ENCODE measurements around the gene EFCAB3. TPM values are rescaled to one million over a fixed set of nuclear protein-coding genes. Genes with fewer than 3 reads are reported as not detected.
"Not testable (repeated sequence)": the region's sequence is repeated elsewhere in the genome, so short reads cannot be mapped to it uniquely, and the experiment has no call there.

EFCAB3 gene
- total RNA-seq, 1 donor from 2014 or later = not detected

DNA sequence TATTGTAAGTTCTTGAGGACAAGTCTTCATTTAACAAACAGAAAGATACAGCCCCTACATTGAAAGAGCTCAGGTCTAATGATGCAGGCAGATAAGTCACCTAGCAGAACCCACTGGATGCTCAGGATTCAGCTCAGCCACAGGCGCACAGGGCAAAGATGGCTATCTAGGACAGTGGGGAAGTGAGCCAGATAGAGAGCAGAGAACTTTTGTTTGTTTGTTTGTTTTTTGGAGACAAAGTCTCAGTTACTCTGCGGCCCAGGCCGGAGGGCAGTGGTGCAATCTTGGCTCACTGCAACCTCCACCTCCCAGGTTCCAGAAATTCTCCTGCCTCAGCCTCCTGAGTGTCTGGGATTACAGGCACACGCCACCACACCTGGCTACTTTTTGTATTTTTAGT lies 63.7 kb downstream of the EFCAB3 start:
- H3K4me2 ChIP-seq = no peak overlapping the region
- peaks cover 4% of the 10 kb centered on the region for H3K36me3 ChIP-seq
- H4K20me1 ChIP-seq (ENCODE audit: low read depth) = no peaks in the 10 kb centered on the region
- TF ChIP-seq EZH2phosphoT487 (IDR thresholded peaks at IDR 0.05) (no peak), EZH2 (IDR thresholded peaks at IDR 0.05) (no peak)
- TF ChIP-seq, protein P1, sequence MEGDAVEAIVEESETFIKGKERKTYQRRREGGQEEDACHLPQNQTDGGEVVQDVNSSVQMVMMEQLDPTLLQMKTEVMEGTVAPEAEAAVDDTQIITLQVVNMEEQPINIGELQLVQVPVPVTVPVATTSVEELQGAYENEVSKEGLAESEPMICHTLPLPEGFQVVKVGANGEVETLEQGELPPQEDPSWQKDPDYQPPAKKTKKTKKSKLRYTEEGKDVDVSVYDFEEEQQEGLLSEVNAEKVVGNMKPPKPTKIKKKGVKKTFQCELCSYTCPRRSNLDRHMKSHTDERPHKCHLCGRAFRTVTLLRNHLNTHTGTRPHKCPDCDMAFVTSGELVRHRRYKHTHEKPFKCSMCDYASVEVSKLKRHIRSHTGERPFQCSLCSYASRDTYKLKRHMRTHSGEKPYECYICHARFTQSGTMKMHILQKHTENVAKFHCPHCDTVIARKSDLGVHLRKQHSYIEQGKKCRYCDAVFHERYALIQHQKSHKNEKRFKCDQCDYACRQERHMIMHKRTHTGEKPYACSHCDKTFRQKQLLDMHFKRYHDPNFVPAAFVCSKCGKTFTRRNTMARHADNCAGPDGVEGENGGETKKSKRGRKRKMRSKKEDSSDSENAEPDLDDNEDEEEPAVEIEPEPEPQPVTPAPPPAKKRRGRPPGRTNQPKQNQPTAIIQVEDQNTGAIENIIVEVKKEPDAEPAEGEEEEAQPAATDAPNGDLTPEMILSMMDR (IDR thresholded peaks at IDR 0.05) = no peak
- H3K4me3 ChIP-seq = no peak overlapping the region
- H3K9ac ChIP-seq = no peak overlapping the region
- no peak for DNase-seq (ENCODE audit: low spot score)
- no peaks in the 10 kb centered on the region for H3K4me1 Mint-ChIP-seq
- H3K27ac Mint-ChIP-seq = no peak overlapping the region
- no peak overlapping the region for H3K4me3 Mint-ChIP-seq
- no peaks in the 10 kb centered on the region for H3K4me1 ChIP-seq
- no peaks in the 10 kb centered on the region for H3K9me3 ChIP-seq (ENCODE audit: low read depth)
- no peaks in the 10 kb centered on the region for H3K27me3 Mint-ChIP-seq (ENCODE audit: insufficient read depth, low read depth)
- H3K79me2 ChIP-seq (ENCODE audit: low read depth) = no peaks in the 10 kb centered on the region
- H3F3A ChIP-seq (ENCODE audit: low read depth) = no peaks in the 10 kb centered on the region
- H2AFZ ChIP-seq (replicated peaks) = no peak overlapping the region
- no peaks in the 10 kb centered on the region for H3K27me3 ChIP-seq
- H3K36me3 Mint-ChIP-seq = peaks cover 23% of the 10 kb centered on the region
- no peak overlapping the region for H3K27ac ChIP-seq
- H3K9me3 Mint-ChIP-seq = no peaks in the 10 kb centered on the region

DNA sequence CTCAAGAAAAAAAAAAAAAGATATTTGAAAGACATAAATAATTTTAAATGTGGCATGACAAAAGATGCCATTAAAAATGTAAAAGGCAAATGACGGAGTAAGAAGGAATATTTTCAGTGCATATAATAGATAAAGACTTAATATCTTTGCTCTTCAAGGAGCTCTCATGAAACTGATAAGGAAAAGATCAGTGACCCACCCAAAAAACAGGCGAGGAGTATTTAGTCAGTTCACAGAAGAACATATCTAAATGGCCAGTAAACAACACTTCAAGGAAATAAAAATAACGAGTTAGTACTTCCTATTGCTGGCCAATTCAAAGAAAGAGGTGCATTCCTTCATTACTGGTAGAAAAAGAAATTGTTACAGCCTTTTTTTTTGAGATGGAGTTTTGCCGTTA lies 65.4 kb downstream of the EFCAB3 start:
- H3K27ac Mint-ChIP-seq; H3K27me3 ChIP-seq; H3K36me3 ChIP-seq; H3K4me3 ChIP-seq; H3K27ac ChIP-seq; H3K4me1 ChIP-seq; H3F3A ChIP-seq (ENCODE audit: low read depth); H3K9ac ChIP-seq; H2AFZ ChIP-seq (replicated peaks); H3K9me3 Mint-ChIP-seq; H3K4me3 Mint-ChIP-seq; H3K4me2 ChIP-seq; DNase-seq (ENCODE audit: low spot score); H3K4me1 Mint-ChIP-seq; H3K27me3 Mint-ChIP-seq (ENCODE audit: insufficient read depth, low read depth); H4K20me1 ChIP-seq (ENCODE audit: low read depth); H3K9me3 ChIP-seq (ENCODE audit: low read depth); H3K79me2 ChIP-seq (ENCODE audit: low read depth): not testable (repeated sequence)
- peaks cover 19% of the 10 kb centered on the region for H3K36me3 Mint-ChIP-seq

DNA sequence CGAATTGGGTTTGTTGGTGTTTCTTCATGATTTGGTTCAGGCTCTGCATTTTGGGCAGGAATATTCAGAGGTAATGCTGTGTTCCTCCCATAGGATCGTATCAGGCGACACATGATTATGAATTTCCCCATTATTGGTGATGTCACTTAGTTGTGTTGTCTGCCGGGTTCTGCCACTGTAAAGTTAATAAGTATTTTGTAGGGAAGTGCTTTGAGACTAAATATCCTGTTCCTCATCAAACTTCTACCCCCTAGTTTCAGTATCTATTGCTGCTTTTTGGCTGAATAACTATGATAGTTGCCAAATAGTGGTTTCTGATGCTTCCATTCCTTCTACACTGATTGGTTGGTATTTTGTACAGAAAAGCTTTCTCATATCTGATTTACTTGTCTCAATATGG lies 71.8 kb downstream of the EFCAB3 start:
- H3K9me3 Mint-ChIP-seq; H3K4me1 Mint-ChIP-seq; H3K36me3 ChIP-seq; H3K4me1 ChIP-seq; H4K20me1 ChIP-seq (ENCODE audit: low read depth); H3K9me3 ChIP-seq (ENCODE audit: low read depth); H3K9ac ChIP-seq; H2AFZ ChIP-seq (replicated peaks); H3K4me3 Mint-ChIP-seq; H3K4me2 ChIP-seq; H3F3A ChIP-seq (ENCODE audit: low read depth); H3K27ac ChIP-seq; H3K79me2 ChIP-seq (ENCODE audit: low read depth); H3K27me3 ChIP-seq; H3K4me3 ChIP-seq; H3K27ac Mint-ChIP-seq; DNase-seq (ENCODE audit: low spot score); H3K27me3 Mint-ChIP-seq (ENCODE audit: insufficient read depth, low read depth): not testable (repeated sequence)
- peaks cover 14% of the 10 kb centered on the region for H3K36me3 Mint-ChIP-seq

DNA sequence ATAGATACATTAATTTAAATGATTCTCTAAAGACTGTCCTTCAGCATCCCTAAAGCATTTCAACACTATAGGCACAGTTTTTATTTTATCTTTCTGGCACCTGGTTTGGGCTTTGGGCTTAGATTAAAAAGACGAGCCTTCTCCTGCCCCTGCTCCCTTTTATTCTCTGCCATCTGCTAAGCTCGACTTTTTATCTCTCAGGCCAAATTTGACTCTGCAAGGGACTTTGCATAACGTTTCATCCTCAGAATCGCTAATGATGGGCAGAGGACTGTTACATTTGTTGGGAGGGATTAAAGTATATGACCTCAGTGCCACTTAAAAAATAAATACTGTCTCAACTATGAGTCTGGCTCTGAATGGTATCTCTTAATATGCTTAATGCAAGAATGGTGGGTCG lies 72.7 kb downstream of the EFCAB3 start:
- H3K36me3 ChIP-seq; H2AFZ ChIP-seq (replicated peaks); H3K9me3 Mint-ChIP-seq; H3K4me2 ChIP-seq; H3K9ac ChIP-seq; DNase-seq (ENCODE audit: low spot score); H3K36me3 Mint-ChIP-seq; H3K79me2 ChIP-seq (ENCODE audit: low read depth); H3K4me3 Mint-ChIP-seq; H3K27ac ChIP-seq; H3K9me3 ChIP-seq (ENCODE audit: low read depth); H3K27me3 Mint-ChIP-seq (ENCODE audit: insufficient read depth, low read depth); H3K4me1 Mint-ChIP-seq; H3K4me1 ChIP-seq; H3F3A ChIP-seq (ENCODE audit: low read depth); H3K27ac Mint-ChIP-seq; H3K27me3 ChIP-seq; H4K20me1 ChIP-seq (ENCODE audit: low read depth); H3K4me3 ChIP-seq: not testable (repeated sequence)

DNA sequence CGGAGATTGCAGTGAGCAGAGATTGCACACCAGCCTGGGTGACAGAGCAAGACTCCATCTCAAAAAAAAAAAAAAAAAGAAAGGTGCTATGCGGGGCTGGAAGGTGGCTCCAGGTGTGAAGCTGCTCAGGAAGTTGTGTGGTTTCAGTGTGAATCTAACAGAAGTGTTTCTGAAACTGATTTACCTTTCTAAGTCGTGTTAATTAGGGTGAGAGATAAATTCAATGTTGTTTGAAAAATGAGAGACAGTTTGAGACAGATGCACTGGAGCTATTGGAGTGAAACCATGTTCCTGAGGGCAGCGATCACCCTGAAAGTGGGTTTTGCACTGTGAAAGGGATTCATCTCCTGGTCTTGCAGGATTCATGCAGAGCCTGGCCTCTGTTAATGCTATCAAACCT lies 73.3 kb downstream of the EFCAB3 start:
- H3K36me3 ChIP-seq; H3K4me3 Mint-ChIP-seq; H3K36me3 Mint-ChIP-seq; H3K9me3 ChIP-seq (ENCODE audit: low read depth); H2AFZ ChIP-seq (replicated peaks); H3K4me1 Mint-ChIP-seq; H4K20me1 ChIP-seq (ENCODE audit: low read depth); H3K9me3 Mint-ChIP-seq; H3K4me3 ChIP-seq; DNase-seq (ENCODE audit: low spot score); H3K4me1 ChIP-seq; H3K27ac Mint-ChIP-seq; H3K9ac ChIP-seq; H3K79me2 ChIP-seq (ENCODE audit: low read depth); H3K27me3 ChIP-seq; H3K27me3 Mint-ChIP-seq (ENCODE audit: insufficient read depth, low read depth); H3F3A ChIP-seq (ENCODE audit: low read depth): not testable (repeated sequence)
- Histone ChIP-seq H3K27ac (peak overlapping the region; percentile 35), H3K4me2 (peak overlapping the region; percentile 11)

DNA sequence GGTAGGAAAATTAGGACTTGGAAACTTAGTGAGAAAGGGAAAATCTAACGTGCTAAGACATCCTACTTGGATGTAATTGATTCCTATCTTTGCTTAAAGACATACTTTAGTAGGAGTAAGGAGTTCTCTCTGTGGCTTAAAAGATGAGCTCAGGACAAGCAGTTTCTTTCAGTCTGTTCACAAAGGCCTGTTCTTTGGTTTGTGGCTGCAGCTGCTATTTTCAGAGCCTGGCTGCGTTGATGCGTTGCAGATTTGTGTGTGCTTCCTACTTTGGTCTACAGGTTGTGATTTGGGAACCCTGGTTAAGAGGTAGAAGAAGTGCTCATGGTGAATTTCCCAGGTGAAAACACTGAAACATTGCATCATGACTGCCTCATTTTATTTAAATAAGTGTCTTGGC lies 73.8 kb downstream of the EFCAB3 start:
- not testable (repeated sequence) for DNase-seq (ENCODE audit: low spot score); H3K9me3 ChIP-seq (ENCODE audit: low read depth); H3K4me1 ChIP-seq; H3K9me3 Mint-ChIP-seq; H3K36me3 ChIP-seq; H3K79me2 ChIP-seq (ENCODE audit: low read depth); H3K9ac ChIP-seq; H2AFZ ChIP-seq (replicated peaks); H3K4me3 ChIP-seq; H3K4me1 Mint-ChIP-seq; H3F3A ChIP-seq (ENCODE audit: low read depth); H3K27ac Mint-ChIP-seq; H3K36me3 Mint-ChIP-seq; H3K27me3 Mint-ChIP-seq (ENCODE audit: insufficient read depth, low read depth); H3K27me3 ChIP-seq; H4K20me1 ChIP-seq (ENCODE audit: low read depth); H3K4me3 Mint-ChIP-seq
- H3K27ac ChIP-seq = peak overlapping the region; percentile 35
- H3K4me2 ChIP-seq = peak overlapping the region; percentile 11

All from neural progenitor cell (in vitro differentiated cells).